ENCODE measurements around the gene MRPL53.
"Not testable (repeated sequence)": the region's sequence is repeated elsewhere in the genome, so short reads cannot be mapped to it uniquely, and the experiment has no call there.

MRPL53 gene

GRCh38 chr2:74502147-74502719 is 29.8 kb upstream of the MRPL53 start:
- no peak for DNase-seq

GRCh38 chr2:74501335-74502071 is 29.0 kb upstream of the MRPL53 start:
- DNase-seq = no peak

DNA sequence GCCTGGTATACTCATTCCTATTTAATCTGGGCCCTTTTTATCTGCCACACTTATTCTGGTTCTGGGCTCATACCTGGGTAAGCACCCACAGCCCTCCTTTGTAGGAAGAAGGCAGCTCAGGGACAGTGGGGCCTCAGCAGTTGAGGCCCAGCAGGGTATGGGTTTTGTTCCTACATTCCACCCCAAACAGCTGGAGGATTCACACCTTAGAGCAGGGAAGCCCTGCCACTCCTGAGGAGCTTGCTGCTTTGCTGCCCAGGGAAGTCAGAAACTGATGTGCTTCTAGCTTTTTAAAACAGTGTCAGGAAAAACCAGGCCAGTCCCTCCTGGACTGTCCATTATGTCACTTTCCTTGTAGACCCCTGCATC is 28.1 kb upstream of the MRPL53 start:
- no peak for DNase-seq

GRCh38 chr2:74499940-74500577 is 27.6 kb upstream of the MRPL53 start:
- DNase-seq = no peak

DNA sequence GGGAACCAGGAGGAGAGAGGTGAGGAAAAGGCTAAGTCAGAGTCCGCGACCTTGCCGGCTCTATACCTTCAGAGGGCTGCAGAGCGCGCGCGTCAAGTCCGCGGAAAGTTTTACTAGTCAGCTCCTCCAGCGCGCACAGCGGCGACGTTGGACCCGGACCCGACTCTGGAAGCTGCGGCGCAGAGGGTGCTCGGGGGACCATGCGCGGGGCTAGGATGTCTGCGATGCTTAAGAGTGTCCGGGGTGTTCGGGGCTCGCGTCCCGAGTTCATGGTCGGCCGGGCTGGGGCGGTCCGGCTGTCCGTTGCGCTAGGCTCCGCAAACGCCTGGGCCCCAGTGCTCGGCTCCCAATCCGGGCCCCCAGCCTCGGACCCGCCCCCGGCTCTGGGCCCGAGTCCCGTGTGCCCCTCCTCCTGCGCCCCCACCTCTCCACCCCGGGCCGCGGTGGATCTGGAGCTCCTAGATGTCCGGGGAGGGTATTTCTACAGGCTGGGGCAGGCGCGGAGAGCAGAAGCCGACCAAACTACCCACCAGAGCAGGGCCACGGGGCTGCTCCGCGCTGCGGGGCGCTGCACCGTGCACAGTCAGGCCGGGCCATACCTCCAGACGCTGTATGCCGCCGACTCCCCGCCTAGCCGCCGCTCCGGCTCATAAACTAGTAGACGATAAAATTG is 26.9 kb upstream of the MRPL53 start, which contains the start of gene LBX2:
Gene LBX2, minus strand, starts transcription at position 337 of the 673 bp plus-strand sequence. Its CDS starts 66 bp downstream, at position 271.
- DNase-seq = no peak

DNA sequence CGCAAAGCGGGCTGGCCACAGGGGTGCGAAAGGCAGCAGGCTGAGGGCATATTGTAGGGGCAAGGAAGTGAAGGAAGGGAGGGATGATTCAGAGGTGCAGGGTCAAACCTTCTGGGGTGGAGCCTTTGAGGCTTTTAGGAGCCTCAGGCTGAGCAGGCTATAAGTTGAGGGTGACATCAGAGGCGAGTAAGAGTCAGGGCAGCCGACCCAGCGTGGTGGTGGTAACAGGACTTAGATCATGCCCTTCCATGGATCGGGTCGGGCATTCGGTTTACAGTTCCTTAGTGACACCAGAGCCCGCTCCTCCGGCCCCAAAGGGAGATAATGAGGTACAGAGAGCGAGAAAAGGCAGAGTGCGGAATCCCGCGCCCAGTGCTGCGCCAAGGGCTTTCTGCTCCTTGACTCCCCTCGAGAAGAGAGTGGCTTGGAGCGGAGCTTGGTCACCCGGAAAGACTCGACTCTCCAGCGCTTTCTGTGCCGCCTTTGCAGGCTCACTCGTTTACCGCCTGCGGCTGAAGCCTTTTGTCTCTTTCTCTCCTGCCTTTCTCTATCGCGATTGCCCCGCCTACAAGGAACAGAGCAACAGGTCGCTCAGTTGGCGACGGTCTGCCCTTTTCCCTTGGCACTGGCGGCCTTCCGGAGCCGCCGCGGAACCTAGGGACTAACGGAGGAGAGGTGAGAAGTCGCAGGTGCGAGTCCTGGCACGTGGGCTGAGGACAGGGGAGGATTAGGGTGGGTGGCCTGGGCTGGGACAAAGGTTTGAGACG is 26.2 kb upstream of the MRPL53 start:
- DNase-seq = no peak

DNA sequence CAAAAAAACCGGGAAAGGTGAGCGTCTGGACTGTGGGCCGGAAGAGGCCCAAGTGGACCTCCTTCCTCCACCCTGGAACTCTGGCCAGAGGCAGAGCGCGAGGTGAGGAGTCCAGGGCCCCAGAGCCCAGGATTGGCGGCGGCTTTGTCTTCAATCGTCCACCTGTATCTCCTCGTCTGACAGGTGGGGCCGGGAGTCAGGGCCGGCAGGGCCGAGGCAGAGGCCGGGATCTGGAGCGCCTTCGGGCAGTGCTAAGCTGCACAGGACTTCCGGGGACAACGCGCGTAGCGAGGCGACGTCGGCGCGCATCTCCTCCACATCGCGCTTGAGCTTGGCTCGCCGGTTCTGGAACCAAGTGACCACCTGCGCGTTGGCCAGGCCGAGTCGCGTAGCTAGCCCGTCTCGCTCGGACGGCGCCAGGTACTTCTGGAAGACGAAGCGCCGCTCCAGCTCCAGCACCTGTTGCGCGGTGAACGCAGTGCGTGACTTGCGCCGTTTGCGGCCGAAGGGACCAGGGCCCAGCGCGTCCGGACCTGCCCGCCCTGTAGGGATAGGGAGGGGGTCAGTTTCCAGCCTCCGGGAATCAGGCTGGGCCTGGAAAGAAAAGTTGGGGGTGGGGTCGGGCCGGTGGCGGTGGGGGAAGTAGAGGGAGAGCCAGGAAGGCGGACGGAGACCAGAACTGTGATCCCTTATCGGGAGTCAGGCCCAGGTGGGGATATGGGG is 25.5 kb upstream of the MRPL53 start:
- DNase-seq = no peak

DNA sequence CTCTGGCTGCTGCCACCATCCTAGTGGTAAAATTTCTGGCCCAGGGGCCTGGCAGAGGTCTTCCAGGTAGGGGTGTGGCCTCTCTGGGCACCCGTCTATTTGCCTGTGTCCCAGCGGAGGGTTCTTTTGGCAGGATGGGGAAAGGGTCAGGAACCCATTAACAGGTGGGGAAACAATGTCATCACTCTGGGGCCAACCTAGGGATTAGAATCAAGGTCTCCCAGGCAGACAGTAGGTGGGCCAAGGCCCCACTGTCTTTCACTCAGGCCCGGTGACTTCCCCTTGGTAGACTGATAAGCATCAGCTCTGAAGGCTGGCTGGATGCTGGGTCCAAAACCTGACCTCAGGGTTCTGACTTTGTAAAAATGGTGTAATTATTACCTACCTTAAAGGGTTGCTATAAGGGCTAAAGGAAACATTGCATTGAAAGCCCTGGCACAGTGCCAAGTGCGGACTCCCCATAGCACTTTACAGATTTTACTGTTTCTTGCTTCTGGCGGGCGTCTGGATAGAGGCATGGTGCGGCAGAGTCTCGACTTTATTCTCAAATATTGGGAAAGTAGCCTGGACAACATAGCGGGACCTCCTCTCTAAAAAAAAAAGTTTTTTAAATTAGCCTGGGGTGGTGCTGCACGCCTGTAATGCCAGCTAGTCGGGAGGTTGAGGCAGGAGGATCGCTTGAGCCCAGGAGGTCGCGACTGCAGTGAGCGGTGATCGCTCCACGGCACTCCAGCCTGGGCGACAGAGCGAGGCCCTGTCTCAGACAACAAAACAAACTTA is 24.7 kb upstream of the MRPL53 start:
- no peak for DNase-seq

DNA sequence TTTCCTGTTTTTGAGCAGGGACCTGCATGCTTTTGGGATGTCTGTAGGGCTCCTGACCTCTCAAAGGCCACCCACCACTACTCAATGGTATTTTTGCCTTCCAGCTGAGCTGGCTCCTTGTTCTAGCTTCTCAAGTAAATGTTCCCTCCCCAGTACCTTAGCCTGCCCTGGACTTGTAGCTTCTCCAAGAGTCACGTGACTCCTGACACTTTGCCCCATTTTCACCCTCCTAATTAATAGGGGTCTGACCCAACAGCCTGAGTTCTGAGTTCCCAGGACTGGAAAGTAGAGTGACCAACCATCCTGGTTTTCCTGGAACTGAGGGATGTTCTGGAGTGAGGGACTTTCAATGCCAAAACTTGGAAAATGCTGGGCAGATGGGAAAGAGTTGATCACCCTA is 23.0 kb upstream of the MRPL53 start:
- DNase-seq = no peak

- no peak for DNase-seq
Observed at GRCh38 chr2:74493546-74493945, 21.1 kb upstream of the MRPL53 start.

DNA sequence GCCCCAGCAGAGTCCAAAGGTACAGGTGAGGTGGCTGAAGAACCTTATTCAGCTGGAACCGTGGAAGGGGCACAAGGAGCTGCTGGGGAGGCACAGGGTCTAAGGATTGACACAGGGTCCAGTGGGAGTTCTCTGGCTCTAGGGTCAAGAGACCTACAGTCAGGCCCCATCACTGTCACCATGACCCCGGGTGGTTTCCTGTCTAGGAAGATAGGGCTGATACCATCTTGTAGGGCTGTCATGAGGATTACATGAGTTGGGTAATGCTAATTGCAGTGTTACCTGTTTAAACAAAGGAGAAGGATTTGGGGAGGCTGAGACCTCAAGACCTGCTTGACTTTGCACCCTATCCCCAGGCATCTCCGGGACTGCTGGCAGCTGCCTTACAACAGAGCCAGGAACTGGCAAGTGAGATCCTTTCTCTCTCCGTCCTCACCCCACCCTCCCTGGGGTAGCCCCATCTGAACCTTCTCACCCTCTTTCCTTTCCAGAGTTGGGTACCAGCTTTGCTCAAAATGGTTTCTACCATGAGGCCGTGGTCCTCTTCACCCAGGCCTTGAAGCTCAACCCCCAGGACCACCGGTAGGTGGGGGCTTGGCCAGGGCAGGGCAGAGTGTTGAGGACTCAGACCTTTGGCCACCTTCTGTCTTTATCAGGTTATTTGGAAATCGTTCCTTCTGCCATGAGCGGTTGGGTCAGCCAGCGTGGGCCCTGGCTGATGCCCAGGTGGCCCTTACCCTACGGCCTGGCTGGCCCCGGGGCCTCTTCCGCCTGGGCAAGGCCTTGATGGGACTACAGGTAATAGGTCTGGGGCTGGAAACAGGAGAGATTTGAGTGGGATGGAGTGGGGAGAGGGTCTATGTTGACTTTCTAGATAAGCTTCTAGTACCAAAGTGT is 19.4 kb upstream of the MRPL53 start:
- no peak for DNase-seq

DNA sequence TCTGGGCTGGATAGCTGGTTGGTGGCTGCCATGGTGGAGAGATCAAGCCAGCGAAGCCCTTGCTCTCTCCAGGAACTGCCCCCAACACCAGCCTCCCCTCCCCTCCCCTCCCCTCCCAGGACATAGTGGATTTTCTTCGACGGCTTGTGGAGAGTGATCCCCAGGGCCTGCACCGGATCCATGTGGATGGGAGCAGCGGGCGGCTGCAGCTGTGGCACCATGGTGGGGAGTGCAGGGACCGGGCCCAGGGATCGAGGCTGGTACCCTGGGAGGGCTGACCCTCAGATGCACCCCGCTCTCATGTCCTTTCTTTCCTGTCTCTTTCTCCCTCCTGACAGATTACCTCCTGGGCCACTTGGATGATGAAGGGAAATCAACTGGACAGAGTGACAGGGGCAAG is 17.4 kb upstream of the MRPL53 start:
- DNase-seq = no peak

- no peak for DNase-seq
Observed at GRCh38 chr2:74488643-74489481, 16.4 kb upstream of the MRPL53 start.

DNA sequence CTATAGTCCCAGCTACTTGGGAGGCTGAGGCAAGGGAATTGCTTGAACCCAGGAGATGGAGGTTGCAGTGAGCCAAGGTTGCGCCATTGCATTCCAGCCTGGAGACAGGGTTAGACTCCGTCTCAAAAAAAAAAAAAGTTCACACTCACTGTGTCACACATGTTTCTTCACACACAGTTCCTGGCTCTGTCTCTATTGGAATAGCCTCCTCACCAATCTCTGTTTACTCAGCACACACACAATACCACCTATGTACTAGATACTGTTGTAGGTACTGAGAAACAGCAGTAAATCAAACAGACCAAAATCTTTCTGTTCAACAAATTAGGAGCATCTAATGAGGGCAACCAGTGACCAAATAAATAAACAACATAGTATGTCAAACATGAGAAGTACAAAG is 13.7 kb upstream of the MRPL53 start:
- DNase-seq = no peak

- DNase-seq = not testable (repeated sequence)
Observed at GRCh38 chr2:74483675-74484164, 11.2 kb upstream of the MRPL53 start.

DNA sequence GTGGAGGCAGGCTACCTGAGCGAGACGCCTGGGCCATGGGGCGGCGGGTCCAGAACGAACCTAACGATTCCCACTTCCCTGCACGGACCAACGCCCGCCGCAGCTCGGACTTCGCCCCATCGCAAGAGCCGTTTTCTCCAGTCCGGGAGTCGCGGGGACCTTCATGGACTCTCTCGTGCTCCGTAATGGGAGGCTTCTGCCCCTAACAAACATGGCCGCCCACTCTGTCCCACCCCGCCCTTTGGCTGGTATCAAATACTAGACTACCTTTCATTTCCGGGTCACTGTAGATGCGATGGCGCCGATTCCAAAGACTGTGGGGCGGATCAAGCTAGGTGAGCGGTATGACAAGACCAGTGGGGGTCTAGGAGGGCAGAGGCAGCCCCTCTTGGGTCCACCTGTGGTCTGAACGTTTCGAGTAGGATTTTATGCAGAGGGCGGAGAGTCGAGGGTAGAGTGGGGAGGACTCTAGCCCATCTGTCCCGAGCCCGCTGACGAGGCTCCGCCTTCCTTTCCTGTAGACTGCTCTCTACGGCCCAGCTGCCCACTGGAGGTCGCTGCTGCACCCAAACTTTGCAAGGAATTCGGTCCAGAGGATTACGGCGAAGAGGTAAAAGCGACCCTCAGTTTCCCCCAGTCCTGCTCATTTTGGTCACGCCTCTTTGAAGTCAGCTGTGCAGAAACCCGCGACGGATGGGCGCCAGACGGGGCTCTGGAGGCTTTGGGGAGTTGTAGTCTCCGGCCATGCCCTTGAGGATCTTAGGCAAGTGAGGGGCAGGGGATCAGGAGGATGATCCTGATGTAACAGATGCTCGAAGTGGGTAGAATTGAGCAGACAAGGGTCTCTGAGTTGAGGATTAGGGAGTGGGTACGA is 10.6 kb upstream of the MRPL53 start, which contains the start of the genes CCDC142 and TTC31:
Gene CCDC142, minus strand, starts transcription at position 198 of the 874 bp plus-strand sequence. Its CDS starts 161 bp downstream, at position 37.
Gene TTC31, plus strand, starts transcription at position 281 of the 874 bp plus-strand sequence. Its CDS starts 15 bp downstream, at position 296.
- peak; percentile 90 for DNase-seq

- peak; percentile 27 for DNase-seq
Observed at GRCh38 chr2:74481961-74482800, 9.7 kb upstream of the MRPL53 start.

Measured in activated T-cell treated with anti-CD3 and anti-CD28 coated beads for 4 hours (primary cell).